Endodermal cell (in vitro differentiated cells): ENCODE measurements around the gene FKBP1A. TPM values are rescaled to one million over a fixed set of nuclear protein-coding genes. Genes with fewer than 3 reads are reported as not detected.

Experiments used
- DNase-seq: peaks from one replicate; pipeline ENCODE4 v3.0.0-alpha.2; 2017
- H3K27ac ChIP-seq: 2 replicates; pipeline ENCODE4 v1.5.1; 2013; ENCODE audit warnings: mild to moderate bottlenecking, low read depth, low read length, moderate library complexity
- H3K27me3 ChIP-seq: 2 replicates; pipeline ENCODE4 v1.6.1; 2013; ENCODE audit warnings: mild to moderate bottlenecking, low read length, moderate library complexity; ENCODE audit not compliant: insufficient read depth, control insufficient read depth, poor library complexity, severe bottlenecking
- H3K36me3 ChIP-seq: 2 replicates; pipeline ENCODE4 v1.7.0; 2013; ENCODE audit warnings: mild to moderate bottlenecking, low read length, moderate library complexity; ENCODE audit not compliant: control insufficient read depth, insufficient read depth
- H3K4me1 ChIP-seq: one replicate; pipeline ENCODE4 v1.7.0; 2013; ENCODE audit warnings: low read length; ENCODE audit not compliant: control insufficient read depth, insufficient read depth
- H3K4me3 ChIP-seq: 2 replicates; pipeline ENCODE4 v1.5.1; 2013; ENCODE audit warnings: mild to moderate bottlenecking, low read length, moderate library complexity
- H3K9ac ChIP-seq: 2 replicates; pipeline ENCODE4 v1.6.1; 2013; ENCODE audit warnings: mild to moderate bottlenecking, low read length, moderate library complexity; ENCODE audit not compliant: poor library complexity, severe bottlenecking; ENCODE audit errors: extremely low read depth
- H3K9me3 ChIP-seq: 2 replicates; pipeline ENCODE4 v1.6.1; 2013; ENCODE audit warnings: mild to moderate bottlenecking, low read length, moderate library complexity; ENCODE audit not compliant: control insufficient read depth
- H3K27ac Mint-ChIP-seq: 2 replicates; pipeline ENCODE4 v1.8.0; 2020; ENCODE audit warnings: mixed read lengths
- H3K27me3 Mint-ChIP-seq: 2 replicates; pipeline ENCODE4 v1.8.0; 2021; ENCODE audit warnings: mild to moderate bottlenecking, mixed read lengths; ENCODE audit not compliant: insufficient read depth
- H3K36me3 Mint-ChIP-seq: 2 replicates; pipeline ENCODE4 v1.8.0; 2020; ENCODE audit warnings: low read depth, mixed read lengths
- H3K4me1 Mint-ChIP-seq: 2 replicates; pipeline ENCODE4 v1.8.0; 2020; ENCODE audit warnings: mixed read lengths
- H3K4me3 Mint-ChIP-seq: 2 replicates; pipeline ENCODE4 v1.8.0; 2020; ENCODE audit warnings: mild to moderate bottlenecking, moderate library complexity, mixed read lengths
- H3K9me3 Mint-ChIP-seq: 2 replicates; pipeline ENCODE4 v1.8.0; 2020; ENCODE audit warnings: mild to moderate bottlenecking, mixed read lengths
- CTCF ChIP-seq: fragments of 200-600 bp; sonication (generic); conservative IDR thresholded peaks from 2 replicates; pipeline ENCODE4 v1.5.0; 2021; ENCODE audit warnings: antibody characterized with exemption, mild to moderate bottlenecking
- whole genome bisulfite sequencing, 2 experiments: methylation state at CpG; one replicate each; pipeline versions ENCODE4 v1.1.5 to v1.1.7; 2013; ENCODE audit warnings: missing lambda C conversion rate in 2 of 2, mixed read lengths in 1 of 2; ENCODE audit not compliant: insufficient coverage in 1 of 2, insufficient read length in 1 of 2; 5-methylcytosine and 5-hydroxymethylcytosine counted together
- total RNA-seq, 2 donors: library from RNA; stranded (reverse); fragmentation: NEBNext Ultra II Directional in 1 of 2; extraction: Animal tissue kit (Norgen Biotek cat#: 25700) in 1 of 2; gene quantifications; 2 replicates in 1 of 2; 3 replicates in 1 of 2; pipeline ENCODE4 v1.2.1, GENCODE V29; 2021

Gene FKBP1A
- total RNA-seq, 2 donors from 2014 or later = 181 to 185 TPM

GRCh38 chr20:1332749-1333300, 60.0 kb downstream of the FKBP1A start:
- no peak for TF ChIP-seq CTCF
- H3K9me3 Mint-ChIP-seq = no peaks in the 10 kb centered on the region
- no peak overlapping the region for H3K27ac ChIP-seq
- peaks cover 3% of the 10 kb centered on the region for H3K4me1 Mint-ChIP-seq
- peak; percentile 13 for DNase-seq
- H3K27me3 Mint-ChIP-seq = no peaks in the 10 kb centered on the region
- WGBS, 2 experiments = 93 to 94% methylated on average over 2 of the region's 2 CpGs
- no peak overlapping the region for H3K4me3 Mint-ChIP-seq
- no peaks in the 10 kb centered on the region for H3K27me3 ChIP-seq
- peaks cover 16% of the 10 kb centered on the region for H3K36me3 ChIP-seq
- H3K9ac ChIP-seq = no peak overlapping the region
- H3K4me3 ChIP-seq = no peak overlapping the region
- H3K9me3 ChIP-seq = no peaks in the 10 kb centered on the region
- H3K36me3 Mint-ChIP-seq = peaks cover 31% of the 10 kb centered on the region
- no peaks in the 10 kb centered on the region for H3K4me1 ChIP-seq
- no peak overlapping the region for H3K27ac Mint-ChIP-seq

GRCh38 chr20:1331801-1332453, 60.9 kb downstream of the FKBP1A start:
- Histone ChIP-seq H3K9ac (no peak overlapping the region), H3K4me1 (peaks cover 2% of the 10 kb centered on the region), H3K27me3 (no peaks in the 10 kb centered on the region), H3K27ac (no peak overlapping the region), H3K36me3 (peaks cover 16% of the 10 kb centered on the region), H3K4me3 (no peak overlapping the region), H3K9me3 (no peaks in the 10 kb centered on the region)
- WGBS, 2 experiments = 96 to 100% methylated on average over 2 to 6 of the region's 6 CpGs
- TF ChIP-seq CTCF = no peak
- Mint-ChIP-seq H3K4me3 (no peak overlapping the region), H3K36me3 (peaks cover 31% of the 10 kb centered on the region), H3K9me3 (no peaks in the 10 kb centered on the region), H3K4me1 (peaks cover 7% of the 10 kb centered on the region), H3K27ac (no peak overlapping the region), H3K27me3 (no peaks in the 10 kb centered on the region)
- DNase-seq = peak; percentile 13

- H3K36me3 ChIP-seq = peaks cover 16% of the 10 kb centered on the region
- H3K9me3 Mint-ChIP-seq = no peaks in the 10 kb centered on the region
- TF ChIP-seq CTCF = no peak
- H3K9ac ChIP-seq = no peak overlapping the region
- no peaks in the 10 kb centered on the region for H3K9me3 ChIP-seq
- H3K4me1 Mint-ChIP-seq = peaks cover 7% of the 10 kb centered on the region
- 91 to 100% methylated on average over 2 of the region's 2 CpGs for WGBS, 2 experiments
- H3K27me3 Mint-ChIP-seq = no peaks in the 10 kb centered on the region
- peaks cover 5% of the 10 kb centered on the region for H3K4me1 ChIP-seq
- H3K27ac Mint-ChIP-seq = no peak overlapping the region
- no peak overlapping the region for H3K4me3 ChIP-seq
- no peak overlapping the region for H3K27ac ChIP-seq
- H3K4me3 Mint-ChIP-seq = no peak overlapping the region
- no peaks in the 10 kb centered on the region for H3K27me3 ChIP-seq
- DNase-seq = peak; percentile 16
- peaks cover 31% of the 10 kb centered on the region for H3K36me3 Mint-ChIP-seq
Observed at GRCh38 chr20:1331101-1331500, 61.8 kb downstream of the FKBP1A start.
